Fibroblast of skin of scalp (primary cell): ENCODE results near the gene PIP4K2C.
"Not testable (repeated sequence)": the region's sequence is repeated elsewhere in the genome, so short reads cannot be mapped to it uniquely, and the experiment has no call there.

Experiments used
- DNase-seq: peaks from one replicate; pipeline ENCODE4 v3.0.0-alpha.2; 2013

PIP4K2C gene

GRCh38 chr12:57560516-57560915, 30.5 kb upstream of the PIP4K2C start:
- no peak for DNase-seq

DNA sequence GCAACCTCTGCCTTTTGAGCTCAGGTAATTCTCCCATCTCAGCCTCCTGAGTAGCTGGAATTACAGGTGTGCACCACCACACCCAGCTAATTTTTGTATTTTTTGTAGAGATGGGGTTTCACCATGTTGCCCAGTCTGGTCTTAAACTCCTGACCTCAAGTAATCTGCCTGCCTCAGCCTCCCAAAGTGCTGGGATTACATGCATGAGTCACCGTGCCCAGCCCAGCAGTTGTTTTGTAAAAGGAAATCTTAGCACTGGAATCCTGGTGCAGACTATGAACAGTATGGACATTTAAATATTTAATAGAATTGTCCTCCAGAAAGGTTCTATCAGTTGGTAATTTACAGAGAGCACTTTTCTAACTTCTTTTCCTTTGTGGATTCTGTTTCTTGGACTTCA, 29.9 kb upstream of the PIP4K2C start:
- peak; percentile 18 for DNase-seq

DNA sequence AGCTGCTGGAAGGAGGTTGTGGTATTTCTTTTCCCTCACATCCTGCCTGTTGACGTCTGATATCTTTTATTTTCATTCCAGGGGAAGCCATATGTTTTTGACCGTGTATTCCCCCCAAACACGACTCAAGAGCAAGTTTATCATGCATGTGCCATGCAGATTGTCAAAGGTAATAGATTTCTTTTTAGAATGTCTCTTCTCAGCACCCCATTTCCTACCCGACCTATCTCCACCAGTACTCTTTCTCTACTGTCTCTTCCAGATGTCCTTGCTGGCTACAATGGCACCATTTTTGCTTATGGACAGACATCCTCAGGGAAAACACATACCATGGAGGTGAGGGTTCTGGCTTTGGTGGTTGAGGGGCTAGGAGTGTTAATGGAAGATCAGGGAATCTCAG, 27.6 kb upstream of the PIP4K2C start:
- no peak for DNase-seq

- DNase-seq, result no peak
Observed at GRCh38 chr12:57564178-57564740, 26.7 kb upstream of the PIP4K2C start.

GRCh38 chr12:57568838-57569237, 22.2 kb upstream of the PIP4K2C start:
- no peak for DNase-seq

GRCh38 chr12:57569858-57570257, 21.1 kb upstream of the PIP4K2C start:
- no peak for DNase-seq

DNA sequence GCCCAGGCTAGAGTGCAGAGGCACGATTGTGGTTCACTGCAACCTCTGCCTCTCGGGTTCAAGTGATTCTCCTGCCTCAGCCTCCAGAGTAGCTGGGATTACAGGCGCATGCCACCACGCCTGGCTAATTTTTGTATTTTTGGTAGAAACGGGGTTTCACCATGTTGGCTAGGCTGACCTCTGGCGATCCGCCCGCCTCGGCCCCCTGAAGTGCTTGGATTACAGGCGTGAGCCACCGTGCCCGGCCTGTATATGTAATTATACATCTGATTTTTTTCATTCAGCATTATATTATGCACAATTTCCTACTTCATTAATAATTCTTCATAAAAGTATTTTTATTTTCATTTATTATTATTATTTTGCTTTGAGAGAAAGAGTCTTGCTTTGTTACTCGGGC, 20.6 kb upstream of the PIP4K2C start:
- not testable (repeated sequence) for DNase-seq

- DNase-seq, result no peak
Observed at GRCh38 chr12:57571926-57572762, 18.8 kb upstream of the PIP4K2C start.

- DNase-seq, result no peak
Observed at GRCh38 chr12:57574795-57575194, 16.2 kb upstream of the PIP4K2C start.

- DNase-seq, result no peak
Observed at GRCh38 chr12:57575771-57576612, 15.0 kb upstream of the PIP4K2C start.

DNA sequence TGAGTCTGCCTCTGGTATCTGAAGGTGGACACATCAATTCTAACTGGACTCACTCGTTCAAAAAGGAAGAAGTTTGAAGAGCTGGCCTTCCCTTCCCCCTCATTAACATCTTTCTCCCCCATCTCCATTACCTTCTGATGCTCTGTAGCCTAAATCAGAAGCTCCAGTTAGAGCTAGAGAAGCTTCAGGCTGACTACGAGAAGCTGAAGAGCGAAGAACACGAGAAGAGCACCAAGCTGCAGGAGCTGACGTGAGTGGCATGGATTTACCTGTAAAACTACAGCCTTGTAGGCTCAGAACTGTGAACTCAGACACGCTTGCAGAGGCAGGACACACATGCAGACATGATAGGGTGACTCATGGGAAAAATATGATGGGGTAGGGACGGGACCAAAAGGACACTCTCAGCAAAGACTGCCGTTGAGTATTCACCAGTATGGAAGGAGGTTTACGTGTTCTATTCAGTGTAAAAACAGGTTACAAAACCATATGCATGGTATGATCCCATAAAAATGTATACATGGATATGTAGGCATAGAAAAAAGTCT, 14.3 kb upstream of the PIP4K2C start:
- DNase-seq, result no peak

DNA sequence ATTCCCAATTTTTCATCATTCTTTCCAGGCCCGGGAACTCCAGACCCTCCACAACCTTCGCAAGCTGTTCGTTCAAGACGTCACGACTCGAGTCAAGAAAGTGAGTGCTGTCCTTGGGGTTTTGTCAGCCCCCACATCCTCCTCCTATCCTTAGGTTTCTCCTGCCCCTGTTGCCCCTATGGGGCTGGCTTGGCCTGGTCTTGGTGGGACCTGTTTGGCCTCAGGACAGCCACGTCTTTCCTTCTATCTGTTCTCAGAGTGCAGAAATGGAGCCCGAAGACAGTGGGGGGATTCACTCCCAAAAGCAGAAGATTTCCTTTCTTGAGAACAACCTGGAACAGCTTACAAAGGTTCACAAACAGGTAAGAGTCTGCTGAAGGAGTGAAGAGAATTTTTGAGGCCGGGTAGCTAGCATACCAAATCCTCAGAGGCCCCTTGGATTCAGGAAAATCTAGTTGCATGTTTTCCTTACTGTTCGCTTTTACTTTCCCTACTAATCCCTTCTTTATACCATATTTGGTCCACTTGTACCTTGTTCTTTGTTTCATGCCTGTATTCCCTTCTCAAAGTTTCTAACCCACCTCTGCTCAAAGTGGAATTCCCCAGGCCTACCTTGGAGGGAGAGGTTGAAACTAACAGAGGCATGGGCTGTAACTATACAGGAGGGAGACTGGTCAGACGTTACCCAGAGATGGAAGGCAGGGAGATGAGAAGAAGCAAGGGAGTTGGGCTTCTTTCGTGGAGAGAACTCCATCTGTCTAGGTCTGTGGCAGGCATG, 12.8 kb upstream of the PIP4K2C start:
- no peak for DNase-seq

DNA sequence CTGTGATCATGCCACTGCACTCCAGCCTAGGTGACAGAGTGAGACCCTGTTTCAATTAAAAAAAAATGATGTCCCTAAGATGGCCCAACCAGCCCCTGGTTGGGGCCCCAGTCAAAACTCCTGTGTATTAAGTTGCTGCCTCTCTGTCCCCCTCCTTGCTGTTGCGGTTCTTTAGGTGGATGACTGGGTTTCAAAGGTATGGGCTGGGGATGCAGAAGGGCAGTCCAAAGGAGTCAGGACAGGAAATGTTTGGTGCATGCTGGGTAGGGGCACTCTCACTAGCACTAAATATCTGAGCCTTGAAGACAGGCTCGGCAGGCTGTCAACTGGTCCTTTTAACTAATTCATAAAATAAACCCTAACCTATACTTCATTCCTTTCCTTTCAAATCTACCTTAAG, 12.0 kb upstream of the PIP4K2C start:
- no peak for DNase-seq

GRCh38 chr12:57579677-57580465, 11.1 kb upstream of the PIP4K2C start:
- no peak for DNase-seq

DNA sequence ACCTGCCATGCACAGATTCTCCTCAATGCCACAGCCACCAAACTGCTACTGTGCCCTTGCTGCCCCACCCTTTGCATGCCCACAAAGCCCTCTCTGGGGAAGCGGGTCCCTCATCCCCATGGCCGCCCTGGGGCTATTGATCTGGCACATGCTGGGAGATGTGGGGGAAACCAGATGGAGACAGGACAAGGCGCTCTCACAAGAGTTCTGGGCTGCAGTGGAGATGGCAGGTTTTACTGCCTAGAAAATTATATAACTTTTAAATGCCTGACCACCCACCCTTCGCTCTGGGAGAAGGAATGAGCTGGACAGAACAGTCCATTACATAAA, 10.6 kb upstream of the PIP4K2C start:
- no peak for DNase-seq

GRCh38 chr12:57581802-57582201, 9.2 kb upstream of the PIP4K2C start:
- DNase-seq, result no peak

GRCh38 chr12:57582440-57582839, 8.6 kb upstream of the PIP4K2C start:
- DNase-seq, result no peak

- peak; percentile 83 for DNase-seq
Observed at GRCh38 chr12:57583008-57583831, 7.8 kb upstream of the PIP4K2C start.

DNA sequence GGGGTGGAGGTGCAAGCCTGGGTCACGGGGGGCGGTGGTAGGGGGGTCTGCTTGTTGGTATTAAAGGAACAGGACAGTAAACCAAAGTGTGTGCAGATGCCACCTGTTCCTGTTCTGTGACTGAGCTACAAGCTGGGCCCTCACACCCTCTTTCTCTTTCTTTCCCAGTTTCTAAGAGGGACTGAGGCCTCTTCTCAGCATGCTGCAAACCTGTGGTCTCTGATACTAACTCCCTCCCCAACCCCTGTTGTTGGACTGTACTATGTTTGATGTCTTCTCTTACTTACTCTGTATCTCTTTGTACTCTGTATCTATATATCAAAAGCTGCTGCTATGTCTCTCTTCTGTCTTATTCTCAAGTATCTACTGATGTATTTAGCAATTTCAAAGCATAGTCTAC, 6.9 kb upstream of the PIP4K2C start:
- DNase-seq, result no peak

DNA sequence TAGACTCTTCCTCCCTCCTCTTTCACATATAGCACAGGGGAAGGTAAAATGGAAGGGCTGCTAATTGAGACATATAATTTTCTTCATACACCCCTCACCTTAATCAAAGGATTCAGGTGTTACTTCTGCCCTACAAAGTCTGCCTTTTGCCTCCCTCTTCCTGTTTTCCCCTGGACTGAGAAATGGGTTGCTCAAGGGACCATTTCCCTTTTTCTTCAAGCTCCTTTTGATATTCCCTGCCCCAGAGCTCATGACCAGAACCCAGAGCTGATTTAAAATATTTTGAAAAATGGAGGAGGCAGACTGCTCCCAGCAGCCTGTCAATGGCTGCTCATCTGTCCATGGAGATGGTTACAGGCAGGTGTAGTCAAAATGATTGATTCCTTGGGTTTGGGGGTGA, 6.3 kb upstream of the PIP4K2C start:
- no peak for DNase-seq

- no peak for DNase-seq
Observed at GRCh38 chr12:57585156-57585555, 5.8 kb upstream of the PIP4K2C start.
